GM18519 (cell line): ENCODE data around the gene TEX28.
"Not testable (repeated sequence)": the region's sequence is repeated elsewhere in the genome, so short reads cannot be mapped to it uniquely, and the experiment has no call there.

Source experiments
- ATAC-seq: cut with Tn5 transposase; IDR thresholded peaks from one replicate; pipeline ENCODE4 v1.9.1; 2021; ENCODE audit warnings: mild to moderate bottlenecking, moderate library complexity; ENCODE audit not compliant: unreplicated experiment, low FRiP score

TEX28 gene

GRCh38 chrX:154294791-154295574, at the start of gene TEX28:
TSS of gene TEX28 (minus strand) at chrX:154295124. CDS start at chrX:154292117, 3,007 bp downstream.
- ATAC-seq, result no peak

DNA sequence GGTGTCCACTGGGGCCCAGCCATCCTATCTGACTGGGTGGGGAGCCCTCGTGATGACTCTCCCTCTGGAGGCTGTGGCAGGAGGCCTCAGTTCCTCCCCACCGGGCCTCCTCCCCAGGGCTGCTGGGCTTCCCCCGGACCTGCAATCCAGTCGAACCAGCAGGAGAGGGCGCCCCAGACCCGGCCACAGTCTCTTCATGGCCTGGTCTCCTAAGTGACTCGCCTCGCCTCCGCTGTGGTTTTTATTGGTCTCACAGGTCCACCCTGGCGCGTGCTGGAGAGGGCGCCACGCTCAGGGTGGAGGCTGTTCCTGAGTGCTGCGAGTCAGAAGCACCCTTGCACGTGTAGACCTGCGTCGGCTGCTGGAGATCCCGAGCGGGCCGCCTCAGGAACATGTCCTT, 48.7 kb upstream of the TEX28 start:
- not testable (repeated sequence) for ATAC-seq

- ATAC-seq, result not testable (repeated sequence)
Observed at GRCh38 chrX:154343063-154343462, 48.1 kb upstream of the TEX28 start.

GRCh38 chrX:154341399-154342298, 46.7 kb upstream of the TEX28 start:
- ATAC-seq, result peak; percentile 53

GRCh38 chrX:154334496-154334895, 39.6 kb upstream of the TEX28 start:
- ATAC-seq, result no peak

- ATAC-seq, result no peak
Observed at GRCh38 chrX:154333837-154334271, 38.9 kb upstream of the TEX28 start.

GRCh38 chrX:154333116-154333515, 38.2 kb upstream of the TEX28 start:
- ATAC-seq, result no peak

GRCh38 chrX:154332561-154332960, 37.6 kb upstream of the TEX28 start:
- no peak for ATAC-seq

DNA sequence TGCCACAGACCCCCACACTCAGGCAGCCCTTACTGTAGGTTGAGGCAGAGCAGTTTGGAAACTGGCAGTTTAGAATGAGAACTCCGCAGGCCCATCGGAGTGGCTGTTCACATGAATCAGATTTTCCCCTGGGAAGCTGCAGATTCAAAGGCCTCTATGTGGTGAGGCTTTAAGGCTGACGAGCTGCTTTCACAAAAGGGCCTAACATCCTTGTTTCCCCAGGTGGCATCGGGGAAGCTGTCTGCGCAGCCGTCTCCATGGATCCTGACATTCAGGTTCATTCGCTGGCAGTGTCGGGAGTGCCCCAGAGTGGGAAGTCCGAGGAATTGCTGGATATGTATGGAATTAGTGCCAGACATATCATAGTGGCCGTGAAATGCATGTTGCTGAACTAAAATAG, 34.4 kb upstream of the TEX28 start:
- no peak for ATAC-seq

- no peak for ATAC-seq
Observed at GRCh38 chrX:154328646-154329045, 33.7 kb upstream of the TEX28 start.

GRCh38 chrX:154327038-154327820, 32.3 kb upstream of the TEX28 start:
- ATAC-seq, result no peak

GRCh38 chrX:154325541-154325940, 30.6 kb upstream of the TEX28 start:
- ATAC-seq, result no peak

GRCh38 chrX:154323537-154323936, 28.6 kb upstream of the TEX28 start:
- ATAC-seq, result no peak

DNA sequence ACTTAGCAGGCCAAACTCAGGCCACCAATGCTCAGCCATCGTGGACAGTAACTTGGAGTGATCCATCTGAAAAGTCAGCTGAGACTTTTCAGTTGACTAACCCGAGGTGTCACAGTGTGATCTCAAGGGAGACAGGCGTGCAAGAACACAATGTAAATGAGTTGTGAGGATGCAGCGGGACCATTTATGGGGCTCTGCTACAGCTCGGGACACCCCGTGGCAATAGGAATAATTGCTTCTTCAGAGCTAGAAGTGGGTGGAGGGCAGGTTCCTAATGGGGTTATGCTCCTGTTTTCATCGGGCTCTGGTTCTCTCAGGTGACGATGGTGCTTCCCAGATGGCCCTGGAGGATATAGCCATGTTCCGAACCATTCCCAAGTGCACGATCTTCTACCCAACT, 28.0 kb upstream of the TEX28 start:
- no peak for ATAC-seq

GRCh38 chrX:154321594-154321993, 26.7 kb upstream of the TEX28 start:
- no peak for ATAC-seq

- no peak for ATAC-seq
Observed at GRCh38 chrX:154321152-154321551, 26.2 kb upstream of the TEX28 start.

- ATAC-seq, result no peak
Observed at GRCh38 chrX:154320406-154320805, 25.5 kb upstream of the TEX28 start.

GRCh38 chrX:154317391-154317995, 22.6 kb upstream of the TEX28 start:
- ATAC-seq, result no peak

- ATAC-seq, result no peak
Observed at GRCh38 chrX:154315416-154315815, 20.5 kb upstream of the TEX28 start.

GRCh38 chrX:154313147-154313546, 18.2 kb upstream of the TEX28 start:
- no peak for ATAC-seq
